ENCODE measurements around the gene RGL1.

DNA sequence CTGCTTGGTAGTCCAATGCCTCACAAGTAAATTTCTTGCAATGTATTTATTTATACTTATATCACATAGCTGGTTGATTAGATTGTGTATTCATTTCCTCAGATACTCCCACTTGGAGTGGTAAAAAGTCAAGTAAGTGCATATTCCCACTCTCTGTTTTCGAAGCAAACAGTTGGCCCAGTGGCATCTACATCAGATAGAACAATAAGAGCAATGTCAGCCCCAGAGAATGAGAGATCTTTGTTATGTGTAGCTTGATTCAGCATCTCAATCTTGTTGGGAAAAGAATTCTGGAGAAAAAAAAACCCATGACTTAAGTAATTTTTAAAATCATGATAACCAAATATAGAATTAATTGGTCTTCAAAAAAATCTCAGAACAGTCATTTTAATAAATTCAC is 25.5 kb downstream of the RGL1 start:
- TF ChIP-seq, protein P1, sequence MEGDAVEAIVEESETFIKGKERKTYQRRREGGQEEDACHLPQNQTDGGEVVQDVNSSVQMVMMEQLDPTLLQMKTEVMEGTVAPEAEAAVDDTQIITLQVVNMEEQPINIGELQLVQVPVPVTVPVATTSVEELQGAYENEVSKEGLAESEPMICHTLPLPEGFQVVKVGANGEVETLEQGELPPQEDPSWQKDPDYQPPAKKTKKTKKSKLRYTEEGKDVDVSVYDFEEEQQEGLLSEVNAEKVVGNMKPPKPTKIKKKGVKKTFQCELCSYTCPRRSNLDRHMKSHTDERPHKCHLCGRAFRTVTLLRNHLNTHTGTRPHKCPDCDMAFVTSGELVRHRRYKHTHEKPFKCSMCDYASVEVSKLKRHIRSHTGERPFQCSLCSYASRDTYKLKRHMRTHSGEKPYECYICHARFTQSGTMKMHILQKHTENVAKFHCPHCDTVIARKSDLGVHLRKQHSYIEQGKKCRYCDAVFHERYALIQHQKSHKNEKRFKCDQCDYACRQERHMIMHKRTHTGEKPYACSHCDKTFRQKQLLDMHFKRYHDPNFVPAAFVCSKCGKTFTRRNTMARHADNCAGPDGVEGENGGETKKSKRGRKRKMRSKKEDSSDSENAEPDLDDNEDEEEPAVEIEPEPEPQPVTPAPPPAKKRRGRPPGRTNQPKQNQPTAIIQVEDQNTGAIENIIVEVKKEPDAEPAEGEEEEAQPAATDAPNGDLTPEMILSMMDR (IDR thresholded peaks at IDR 0.05 in 4 of 5, conservative IDR thresholded peaks at IDR 0.05 in 1 of 5) = no peak
- no peak for TF ChIP-seq POLR2A (IDR thresholded peaks at IDR 0.05)
